Uterus (tissue), 4 donors: Measurements from ENCODE around the gene NBEAL2. TPM values are rescaled to one million over a fixed set of nuclear protein-coding genes. Genes with fewer than 3 reads are reported as not detected.

Source experiments
- DNase-seq, 2 donors: peaks; one replicate each; pipeline ENCODE4 v3.0.0-alpha.2; 2019 to 2020
- H3K27ac ChIP-seq, 2 donors: fragments of 200-600 bp; sonication (generic); 1 replicate in 1 of 2; 2 replicates in 1 of 2; pipeline ENCODE4 v1.5.1; 2016 to 2018
- H3K27me3 ChIP-seq, 2 donors: fragments of 200-600 bp; sonication (generic); one replicate each; pipeline ENCODE4 v1.5.1; 2018 to 2019; ENCODE audit warnings: control low read depth in 1 of 2
- H3K36me3 ChIP-seq, 2 donors: fragments of 200-600 bp; sonication (generic); one replicate each; pipeline ENCODE4 v1.5.1; 2019; ENCODE audit warnings: control low read depth in 1 of 2
- H3K4me1 ChIP-seq, 2 donors: fragments of 200-600 bp; sonication (generic); one replicate each; pipeline ENCODE4 v1.5.1; 2018 to 2019; ENCODE audit warnings: control low read depth in 1 of 2
- H3K4me3 ChIP-seq, 2 donors: fragments of 200-600 bp; sonication (generic); 1 replicate in 1 of 2; 2 replicates in 1 of 2; pipeline ENCODE4 v1.5.1; 2018 to 2019; ENCODE audit warnings: mild to moderate bottlenecking in 1 of 2
- H3K9me3 ChIP-seq, 2 donors: fragments of 200-600 bp; sonication (generic); one replicate each; pipeline ENCODE4 v1.5.1; 2019; ENCODE audit warnings: control low read depth in 1 of 2
- POLR2A ChIP-seq, 2 donors: fragments of 450-650 bp; IDR thresholded peaks; one replicate each; pipeline ENCODE4 v1.6.1; 2016; ENCODE audit warnings: antibody characterized with exemption in 2 of 2, mild to moderate bottlenecking in 1 of 2, moderate library complexity in 1 of 2
- intact Hi-C: fragments of 100-400 bp; cut with DNase I; formaldehyde crosslinking; loops from one replicate; pipeline ENCODE4 v1.15.1; 2023; ENCODE audit warnings: low total_unique reads
- small RNA-seq: library from RNA; depleted of rRNA; stranded (forward); fragments of <200 nt; gene quantifications from one replicate; pipeline ENCODE3, GENCODE V24; 2016
- total RNA-seq, 4 donors: library from RNA; depleted of rRNA in 3 of 4; stranded (reverse); fragments of >200 nt in 3 of 4; gene quantifications; one replicate each; pipeline versions ENCODE4 v1.1.0 to v1.2.4, GENCODE V29; 2014 to 2023
- TF ChIP-seq, protein P1 (sequence below), 4 experiments: fragments of 200-600 bp in 2 of 4; fragments of 450-650 bp in 2 of 4; sonication (generic) in 2 of 4; IDR thresholded peaks; one replicate each; pipeline ENCODE4 v1.5.1; 2016 to 2019; ENCODE audit warnings: antibody characterized with exemption in 4 of 4, mild to moderate bottlenecking in 2 of 4, moderate library complexity in 1 of 4
- donor health status: DM: yes; HTN: yes; CAD: no.

NBEAL2 gene
- total RNA-seq, 4 donors from 2014 or later = 13.1 to 41.1 (median 23.8) TPM

DNA sequence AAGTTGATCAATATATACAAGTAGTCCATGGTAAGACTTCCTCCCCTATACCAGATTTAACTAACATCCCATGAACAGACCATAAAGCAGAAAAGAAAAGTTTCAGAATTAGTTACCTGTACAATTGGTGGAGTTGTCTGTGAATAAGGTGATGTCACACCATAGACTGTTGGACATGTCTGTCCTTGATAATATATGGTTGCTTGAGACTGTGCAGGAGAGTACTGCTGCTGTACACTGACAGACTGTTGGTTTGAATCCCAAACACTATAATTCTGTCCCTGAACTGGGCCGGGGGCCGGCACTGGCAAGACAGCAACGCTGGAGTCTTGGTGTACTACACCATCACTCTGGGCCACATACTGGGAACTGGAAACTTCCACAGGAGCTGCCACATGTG, 77.2 kb downstream of the NBEAL2 start:
- no peaks in the 10 kb centered on the region for H3K4me1 ChIP-seq
- no peaks in the 10 kb centered on the region for H3K9me3 ChIP-seq
- intact Hi-C loops = no loop called here
- no peaks in the 10 kb centered on the region for H3K27me3 ChIP-seq
- H3K27ac ChIP-seq = no peak overlapping the region
- TF ChIP-seq POLR2A (IDR thresholded peaks at IDR 0.05) = no peak
- TF ChIP-seq, protein P1, sequence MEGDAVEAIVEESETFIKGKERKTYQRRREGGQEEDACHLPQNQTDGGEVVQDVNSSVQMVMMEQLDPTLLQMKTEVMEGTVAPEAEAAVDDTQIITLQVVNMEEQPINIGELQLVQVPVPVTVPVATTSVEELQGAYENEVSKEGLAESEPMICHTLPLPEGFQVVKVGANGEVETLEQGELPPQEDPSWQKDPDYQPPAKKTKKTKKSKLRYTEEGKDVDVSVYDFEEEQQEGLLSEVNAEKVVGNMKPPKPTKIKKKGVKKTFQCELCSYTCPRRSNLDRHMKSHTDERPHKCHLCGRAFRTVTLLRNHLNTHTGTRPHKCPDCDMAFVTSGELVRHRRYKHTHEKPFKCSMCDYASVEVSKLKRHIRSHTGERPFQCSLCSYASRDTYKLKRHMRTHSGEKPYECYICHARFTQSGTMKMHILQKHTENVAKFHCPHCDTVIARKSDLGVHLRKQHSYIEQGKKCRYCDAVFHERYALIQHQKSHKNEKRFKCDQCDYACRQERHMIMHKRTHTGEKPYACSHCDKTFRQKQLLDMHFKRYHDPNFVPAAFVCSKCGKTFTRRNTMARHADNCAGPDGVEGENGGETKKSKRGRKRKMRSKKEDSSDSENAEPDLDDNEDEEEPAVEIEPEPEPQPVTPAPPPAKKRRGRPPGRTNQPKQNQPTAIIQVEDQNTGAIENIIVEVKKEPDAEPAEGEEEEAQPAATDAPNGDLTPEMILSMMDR (IDR thresholded peaks at IDR 0.05) = no peak
- no peak overlapping the region for H3K4me3 ChIP-seq
- DNase-seq = no peak
- no peaks in the 10 kb centered on the region for H3K36me3 ChIP-seq

DNA sequence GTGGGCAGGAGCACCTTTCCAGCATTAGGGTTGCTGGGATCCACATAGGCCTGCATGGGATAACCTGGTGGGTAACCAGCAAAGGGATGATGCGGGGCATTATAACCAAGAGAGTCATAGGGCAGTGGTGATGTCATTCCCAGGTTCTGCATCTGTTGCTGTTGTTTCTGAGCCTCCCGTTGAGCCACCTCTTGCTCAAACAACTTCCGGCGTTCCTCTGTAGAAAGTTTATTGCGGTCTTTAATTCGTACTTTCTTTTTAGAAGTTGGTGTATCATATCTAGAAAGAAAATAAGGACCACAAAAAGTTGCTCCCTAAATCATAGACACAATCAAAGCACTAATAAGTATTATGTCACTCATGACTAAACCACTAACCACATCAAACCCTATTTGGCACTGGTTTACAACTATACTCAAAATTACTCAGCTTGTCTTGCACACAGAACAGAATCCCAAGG, 77.8 kb downstream of the NBEAL2 start:
- intact Hi-C loops = no loop called here
- H3K4me3 ChIP-seq = no peak overlapping the region
- H3K9me3 ChIP-seq = no peaks in the 10 kb centered on the region
- no peaks in the 10 kb centered on the region for H3K27me3 ChIP-seq
- H3K27ac ChIP-seq = no peak overlapping the region
- TF ChIP-seq, protein P1 (IDR thresholded peaks at IDR 0.05) = no peak
- no peak for TF ChIP-seq POLR2A (IDR thresholded peaks at IDR 0.05)
- no peak for DNase-seq
- no peaks in the 10 kb centered on the region for H3K4me1 ChIP-seq
- no peaks in the 10 kb centered on the region for H3K36me3 ChIP-seq

Small RNA genes lying within 50 kb of the gene (small RNA-seq; reads per million reads assigned to genes)
- not detected for gene MRPL57P3

Other genes starting within 250 kb of the NBEAL2 start
- 1 to 10 TPM in 3 of 4 donors, not detected in 1; 4.9 to 9.6 (median 6.0) TPM for gene MYL3, start 116.2 kb upstream of the NBEAL2 start, total RNA-seq
- gene PTH1R, start 101.9 kb upstream of the NBEAL2 start, total RNA-seq = 10 to 100 TPM in 3 of 4 donors, under 1 TPM in 1; 0.51 to 29.9 (median 18.9) TPM
- 10 to 100 TPM in 3 of 4 donors, 1 to 10 TPM in 1; 4.1 to 92.0 (median 41.2) TPM for gene CCDC12, start 2.9 kb upstream of the NBEAL2 start, total RNA-seq
- 10 to 100 TPM; 70.3 to 92.1 (median 87.3) TPM for gene SETD2, start 184.4 kb downstream of the NBEAL2 start, total RNA-seq